Mucosa of rectum (tissue), 2 donors: ENCODE results near the gene TSR3.

ENCODE experiments used
- H3K27ac ChIP-seq, 2 donors: one replicate each; pipeline ENCODE4 v1.7.0; 2013; ENCODE audit warnings: inconsistent platforms in 2 of 2, low read depth in 2 of 2, low read length in 2 of 2
- H3K27me3 ChIP-seq, 2 donors: one replicate each; pipeline ENCODE4 v1.7.0; 2013; ENCODE audit warnings: low read length in 2 of 2; ENCODE audit not compliant: control insufficient read depth in 2 of 2, insufficient read depth in 2 of 2
- H3K36me3 ChIP-seq, 2 donors: one replicate each; pipeline ENCODE4 v1.7.0; 2013; ENCODE audit warnings: low read length in 2 of 2; ENCODE audit not compliant: control insufficient read depth in 2 of 2, insufficient read depth in 2 of 2
- H3K4me1 ChIP-seq, 2 donors: one replicate each; pipeline ENCODE4 v1.7.0; 2013; ENCODE audit warnings: low read length in 2 of 2, mild to moderate bottlenecking in 1 of 2; ENCODE audit not compliant: control insufficient read depth in 2 of 2, insufficient read depth in 2 of 2
- H3K4me3 ChIP-seq, 2 donors: one replicate each; pipeline ENCODE4 v1.7.0; 2013; ENCODE audit warnings: low read length in 2 of 2
- H3K9ac ChIP-seq, 2 donors: one replicate each; pipeline ENCODE4 v1.7.0; 2013; ENCODE audit warnings: low read length in 2 of 2, low read depth in 1 of 2, mild to moderate bottlenecking in 1 of 2
- H3K9me3 ChIP-seq, 2 donors: one replicate each; pipeline ENCODE4 v1.7.0; 2013; ENCODE audit warnings: low read length in 2 of 2; ENCODE audit not compliant: control insufficient read depth in 2 of 2
- donor health status: healthy.
- donor health status: Normal muscosa, but diverticular disease.

The TSR3 gene

DNA sequence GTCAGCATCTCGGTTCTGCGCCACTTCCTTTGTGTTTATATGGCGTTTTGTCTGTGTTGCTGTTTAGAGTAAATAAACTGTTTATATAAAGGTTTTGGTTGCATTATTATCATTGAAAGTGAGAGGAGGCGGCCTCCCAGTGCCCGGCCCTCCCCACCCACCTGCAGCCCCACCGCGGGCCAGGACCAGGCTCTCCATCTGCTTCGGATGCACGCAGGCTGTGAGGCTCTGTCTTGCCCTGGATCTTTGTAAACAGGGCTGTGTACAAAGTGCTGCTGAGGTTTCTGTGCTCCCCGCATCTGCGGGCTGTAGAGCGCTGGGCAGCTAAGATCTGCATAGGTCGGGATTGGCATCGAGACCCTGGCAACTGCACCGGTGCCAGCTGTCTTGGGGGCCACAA, 26.4 kb downstream of the TSR3 start:
- Histone ChIP-seq H3K27me3 (no peaks in the 10 kb centered on the region), H3K36me3 (peaks cover 17 to 27% of the 10 kb centered on the region in 2 donors), H3K27ac (no peak overlapping the region)

DNA sequence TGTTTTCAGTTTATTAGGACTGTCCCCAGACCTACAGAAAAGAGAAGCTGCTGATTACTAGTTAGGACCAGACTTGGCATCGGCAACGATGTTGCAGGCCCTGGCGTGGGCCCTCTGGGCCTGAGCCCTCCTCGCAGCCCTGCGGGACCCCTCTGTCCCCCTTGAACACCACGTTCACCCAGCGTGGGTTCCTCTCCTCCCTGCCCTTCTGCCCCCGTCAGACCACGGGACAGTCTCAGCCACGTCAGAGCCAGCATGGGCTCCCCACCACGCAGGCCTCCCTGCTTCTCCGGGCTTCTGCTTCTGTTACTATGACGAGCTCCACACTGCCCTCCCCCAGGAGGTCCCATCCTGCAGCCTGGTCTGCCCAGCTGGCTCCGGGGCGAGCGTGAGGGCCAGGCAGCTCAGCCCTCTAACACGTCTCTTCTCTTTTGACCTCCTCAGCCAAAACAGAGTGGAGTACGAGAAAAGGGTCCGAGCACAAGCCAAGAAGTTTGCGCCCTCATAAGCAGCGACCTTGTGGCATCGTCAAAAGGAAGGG, 27.3 kb downstream of the TSR3 start:
- no peak overlapping the region for H3K4me3 ChIP-seq
- no peak overlapping the region for H3K9ac ChIP-seq
- peaks cover 25 to 35% of the 10 kb centered on the region in 2 donors for H3K36me3 ChIP-seq
- no peak overlapping the region for H3K27ac ChIP-seq
- no peaks in the 10 kb centered on the region for H3K27me3 ChIP-seq
- H3K4me1 ChIP-seq: no peaks in the 10 kb centered on the region
- H3K9me3 ChIP-seq: no peaks in the 10 kb centered on the region

More for the DNA sequence above, 26.4 kb downstream of the TSR3 start:
- Histone ChIP-seq H3K4me3 (no peak overlapping the region), H3K4me1 (no peaks in the 10 kb centered on the region), H3K9ac (no peak overlapping the region), H3K9me3 (no peaks in the 10 kb centered on the region)

DNA sequence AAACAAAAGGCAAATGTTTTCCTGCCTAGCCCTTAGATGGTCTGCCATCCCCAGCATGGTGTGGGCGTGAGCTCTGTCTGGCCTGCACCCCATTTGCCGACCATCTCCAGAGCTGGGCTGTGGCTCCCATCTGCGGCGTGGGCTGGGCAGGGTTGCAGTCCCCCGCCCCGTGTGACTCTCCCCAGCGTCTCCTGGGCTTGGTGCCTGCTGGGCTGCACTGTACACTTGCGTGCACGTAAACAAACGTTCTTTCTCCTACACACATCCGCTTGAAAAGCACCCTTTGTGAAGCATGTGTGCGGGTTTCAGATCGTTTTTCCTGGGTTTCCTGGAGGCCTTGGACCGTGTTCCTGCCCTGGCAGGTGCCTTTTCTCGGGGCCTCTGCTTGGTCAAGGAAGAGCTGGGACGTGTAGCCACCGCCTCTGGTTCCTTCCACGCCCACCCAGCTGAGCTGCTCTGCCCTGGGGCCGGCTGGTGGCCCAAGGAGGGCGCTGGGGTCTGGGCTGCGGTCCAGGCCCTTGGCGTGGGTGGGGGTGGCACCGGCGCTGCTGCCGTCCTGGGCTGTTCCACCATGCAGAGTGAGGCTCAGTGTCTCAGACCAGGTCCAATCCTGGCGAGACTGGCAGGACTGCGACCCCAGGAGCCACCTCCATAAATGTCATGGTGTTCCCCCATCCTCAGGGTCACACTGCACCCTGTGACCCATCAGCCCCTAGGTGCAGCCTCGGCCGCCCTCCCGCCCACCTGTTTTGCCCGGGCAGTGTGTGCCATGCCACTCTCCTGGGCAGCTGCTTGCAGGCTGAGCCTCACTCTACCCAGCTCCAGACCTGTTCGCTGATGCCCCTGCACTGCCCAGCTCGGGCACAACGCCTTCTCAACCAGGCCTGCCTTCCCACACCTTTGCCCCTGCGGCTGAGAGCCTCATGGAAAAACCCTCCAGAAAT, 28.1 kb downstream of the TSR3 start:
- no peak overlapping the region for H3K9ac ChIP-seq
- H3K4me3 ChIP-seq: no peak overlapping the region
- H3K27ac ChIP-seq: peak overlapping the region in 1 of 2 donors; percentile 9
- H3K36me3 ChIP-seq: peaks cover 30 to 42% of the 10 kb centered on the region in 2 donors
- H3K9me3 ChIP-seq: no peaks in the 10 kb centered on the region
- H3K27me3 ChIP-seq: no peaks in the 10 kb centered on the region
- H3K4me1 ChIP-seq: no peaks in the 10 kb centered on the region

DNA sequence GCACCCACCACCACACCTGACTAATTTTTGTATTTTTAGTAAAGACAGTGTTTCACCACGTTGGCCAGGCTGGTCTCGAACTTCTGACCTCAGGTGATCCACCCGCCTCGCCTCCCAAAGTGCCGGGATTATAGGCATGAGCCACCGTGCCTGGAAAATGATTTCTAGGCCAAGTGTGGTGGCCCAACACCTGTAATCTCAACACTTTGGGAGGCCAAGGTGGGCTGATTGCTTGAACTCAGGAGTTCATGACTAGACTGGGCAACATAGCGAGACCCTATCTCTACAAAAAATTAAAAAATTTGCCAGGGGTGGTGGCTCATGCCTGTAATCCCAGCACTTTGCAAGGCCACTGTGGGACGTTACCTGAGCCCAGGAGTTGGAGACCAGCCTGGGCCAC, 29.3 kb downstream of the TSR3 start:
- Histone ChIP-seq H3K27ac (no peak overlapping the region), H3K9me3 (no peaks in the 10 kb centered on the region), H3K36me3 (peaks cover 42 to 54% of the 10 kb centered on the region in 2 donors), H3K4me3 (no peak overlapping the region), H3K27me3 (no peaks in the 10 kb centered on the region), H3K9ac (no peak overlapping the region), H3K4me1 (no peaks in the 10 kb centered on the region)

DNA sequence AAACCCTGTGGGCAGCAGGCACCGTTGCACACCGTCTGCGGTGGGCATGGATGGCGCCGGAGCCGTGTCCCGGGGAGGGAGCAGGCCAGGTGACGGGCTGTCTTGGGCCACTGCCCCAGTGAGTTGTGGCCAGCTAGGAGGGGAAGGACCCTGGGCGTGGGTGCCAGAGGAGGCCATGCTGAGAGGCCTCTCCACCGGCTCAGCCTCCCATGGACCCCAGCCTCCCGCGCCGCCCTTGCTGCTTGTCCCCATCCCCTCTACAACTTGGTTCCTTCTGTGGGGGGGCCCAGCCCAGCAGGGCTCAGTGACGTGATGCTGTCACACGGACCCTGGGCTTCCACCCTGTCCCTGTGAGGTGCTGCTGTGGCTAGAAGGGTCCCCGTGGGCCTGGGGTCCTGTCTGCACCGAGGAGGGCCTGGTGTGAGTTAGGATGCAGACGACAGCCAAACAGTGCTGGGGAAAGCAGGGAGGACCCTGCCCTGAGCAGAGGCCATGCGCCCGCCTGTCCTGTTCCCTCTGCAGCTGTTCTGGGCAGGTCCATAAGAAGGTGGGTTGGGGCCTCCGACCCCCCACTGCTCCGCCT, 30.9 kb downstream of the TSR3 start:
- Histone ChIP-seq H3K27ac (no peak overlapping the region), H3K36me3 (peaks cover 55 to 71% of the 10 kb centered on the region in 2 donors), H3K9me3 (no peaks in the 10 kb centered on the region), H3K4me3 (no peak overlapping the region), H3K27me3 (no peaks in the 10 kb centered on the region), H3K4me1 (no peaks in the 10 kb centered on the region), H3K9ac (no peak overlapping the region)

DNA sequence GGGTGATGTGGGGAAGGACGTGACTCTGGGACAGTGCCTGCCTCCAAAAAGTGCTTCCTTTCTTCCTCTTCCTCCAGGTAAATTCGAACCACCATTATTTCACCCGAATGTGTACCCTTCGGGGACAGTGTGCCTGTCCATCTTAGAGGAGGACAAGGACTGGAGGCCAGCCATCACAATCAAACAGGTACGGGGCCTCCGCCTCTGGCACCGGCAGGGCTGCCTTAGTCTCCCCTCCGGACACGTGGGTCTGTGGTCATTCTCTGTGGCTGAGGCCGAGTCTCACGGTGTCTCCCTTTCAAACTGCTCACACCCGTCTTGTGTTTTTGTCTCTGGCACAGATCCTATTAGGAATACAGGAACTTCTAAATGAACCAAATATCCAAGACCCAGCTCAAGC, 31.6 kb downstream of the TSR3 start:
- Histone ChIP-seq H3K4me3 (no peak overlapping the region), H3K4me1 (no peaks in the 10 kb centered on the region), H3K9ac (no peak overlapping the region), H3K36me3 (peaks cover 61 to 77% of the 10 kb centered on the region in 2 donors), H3K27ac (no peak overlapping the region), H3K27me3 (no peaks in the 10 kb centered on the region), H3K9me3 (no peaks in the 10 kb centered on the region)

DNA sequence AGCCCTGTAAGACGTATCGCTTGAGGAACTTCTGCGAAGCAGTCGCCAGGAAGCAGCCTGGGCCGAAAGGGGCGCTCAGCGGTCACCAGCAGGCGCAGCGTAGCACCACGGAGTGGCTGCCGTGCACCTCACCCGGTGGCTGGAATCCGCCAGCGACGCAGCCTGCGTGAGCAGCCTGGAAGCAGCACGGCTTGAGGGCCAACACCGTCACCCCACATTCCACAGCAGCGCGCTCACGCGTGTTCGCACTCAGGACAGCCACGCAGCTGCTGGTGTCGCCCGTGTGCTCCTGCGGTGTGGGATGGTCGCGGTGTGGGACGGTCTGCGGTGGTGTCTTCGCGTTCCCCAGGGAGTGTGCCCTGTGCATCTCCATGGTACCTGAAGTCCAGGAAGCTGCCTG, 32.6 kb downstream of the TSR3 start:
- Histone ChIP-seq H3K27me3 (no peaks in the 10 kb centered on the region), H3K36me3 (peaks cover 65 to 78% of the 10 kb centered on the region in 2 donors), H3K27ac (no peak overlapping the region), H3K4me3 (no peak overlapping the region), H3K9me3 (no peaks in the 10 kb centered on the region), H3K4me1 (no peaks in the 10 kb centered on the region), H3K9ac (no peak overlapping the region)

DNA sequence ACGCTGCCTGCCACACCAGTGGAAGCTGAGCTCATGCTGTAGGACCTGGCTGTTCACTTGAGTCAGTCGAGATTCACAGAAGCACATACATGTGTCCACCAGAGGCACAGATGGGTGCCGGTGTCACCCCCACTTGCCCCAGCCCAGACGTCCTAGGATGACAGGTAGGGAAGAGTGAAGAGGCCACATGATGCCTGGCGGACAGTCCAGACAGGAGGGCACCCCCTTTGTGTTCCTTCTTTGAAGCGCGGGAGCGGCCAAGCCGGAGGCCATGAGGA, 33.5 kb downstream of the TSR3 start:
- peaks cover 61 to 76% of the 10 kb centered on the region in 2 donors for H3K36me3 ChIP-seq

DNA sequence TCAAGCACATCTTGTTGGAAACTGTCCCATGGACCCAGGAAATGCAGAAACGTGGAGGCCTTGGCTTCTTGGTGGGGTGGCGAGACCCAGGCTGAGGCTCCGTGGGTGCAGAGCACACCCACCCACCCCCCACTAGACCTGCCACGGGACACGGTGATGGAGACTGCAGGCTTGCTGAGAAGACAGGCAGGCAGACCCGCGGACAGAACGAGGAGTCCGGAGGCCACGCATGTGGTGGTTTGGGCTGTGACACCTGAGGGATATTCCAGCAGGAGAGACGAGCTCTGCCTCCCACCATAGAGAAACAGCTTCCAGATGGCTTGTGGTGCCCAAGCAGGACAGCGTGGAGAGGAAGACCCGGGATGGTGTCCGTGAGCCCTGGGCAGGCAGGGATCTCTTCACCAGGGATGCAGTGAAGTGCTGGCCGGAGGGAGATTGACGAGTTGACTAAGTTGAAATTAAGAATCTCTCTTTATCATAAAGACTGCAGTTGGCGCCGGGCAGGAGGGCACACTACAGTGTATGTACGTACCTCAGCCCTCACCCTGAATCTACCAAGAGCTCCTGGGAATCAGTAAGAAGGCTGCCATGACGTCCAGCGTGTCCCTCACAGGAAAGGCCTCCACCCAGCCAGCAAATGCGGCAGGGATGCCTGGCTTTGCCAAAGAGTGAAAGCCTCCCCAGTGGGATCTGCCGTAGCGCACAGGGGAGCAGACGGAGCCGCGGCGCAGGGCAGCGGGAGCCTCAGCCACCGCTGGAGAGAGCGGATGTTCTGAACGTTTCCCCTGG, 34.0 kb downstream of the TSR3 start:
- no peak overlapping the region for H3K9ac ChIP-seq
- H3K27me3 ChIP-seq: no peaks in the 10 kb centered on the region
- peaks cover 61 to 80% of the 10 kb centered on the region in 2 donors for H3K36me3 ChIP-seq
- H3K4me1 ChIP-seq: peaks cover 0 to 4% of the 10 kb centered on the region in 2 donors
- H3K9me3 ChIP-seq: no peaks in the 10 kb centered on the region
- H3K4me3 ChIP-seq: no peak overlapping the region
- no peak overlapping the region for H3K27ac ChIP-seq

More for the DNA sequence above, 33.5 kb downstream of the TSR3 start:
- Histone ChIP-seq H3K27ac (no peak overlapping the region), H3K9ac (no peak overlapping the region), H3K9me3 (no peaks in the 10 kb centered on the region), H3K27me3 (no peaks in the 10 kb centered on the region), H3K4me1 (no peaks in the 10 kb centered on the region), H3K4me3 (no peak overlapping the region)

DNA sequence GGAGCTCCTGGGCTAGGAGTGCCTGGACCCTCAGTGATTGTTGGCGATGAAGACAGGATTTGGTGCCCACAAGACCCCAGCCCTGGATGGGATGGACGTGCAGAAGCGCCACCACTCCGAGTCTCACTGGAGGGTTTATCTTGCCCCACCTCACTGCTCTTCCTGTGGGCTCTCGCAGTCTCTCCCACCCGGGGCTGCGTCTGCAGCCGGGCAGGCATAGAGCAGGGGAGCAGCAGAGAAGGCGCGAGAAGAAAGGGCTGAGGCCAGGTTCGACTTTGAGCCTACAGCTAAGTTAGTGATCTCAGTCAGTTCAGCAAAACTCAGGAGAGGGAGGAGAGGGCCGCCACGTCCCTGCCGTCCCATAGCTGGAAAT, 35.7 kb downstream of the TSR3 start:
- Histone ChIP-seq H3K4me3 (no peak overlapping the region), H3K9me3 (no peaks in the 10 kb centered on the region), H3K4me1 (peaks cover 16 to 20% of the 10 kb centered on the region in 2 donors), H3K27me3 (no peaks in the 10 kb centered on the region), H3K9ac (no peak overlapping the region), H3K36me3 (peaks cover 61 to 78% of the 10 kb centered on the region in 2 donors), H3K27ac (no peak overlapping the region)
